HG03558 (cell line): ENCODE measurements around the gene SCN8A.

Source experiments
- ATAC-seq: cut with Tn5 transposase; IDR thresholded peaks from one replicate; pipeline ENCODE4 v1.9.1; 2021; ENCODE audit warnings: moderate number of reproducible peaks; ENCODE audit not compliant: unreplicated experiment; ENCODE audit errors: extremely low read depth

SCN8A gene

DNA sequence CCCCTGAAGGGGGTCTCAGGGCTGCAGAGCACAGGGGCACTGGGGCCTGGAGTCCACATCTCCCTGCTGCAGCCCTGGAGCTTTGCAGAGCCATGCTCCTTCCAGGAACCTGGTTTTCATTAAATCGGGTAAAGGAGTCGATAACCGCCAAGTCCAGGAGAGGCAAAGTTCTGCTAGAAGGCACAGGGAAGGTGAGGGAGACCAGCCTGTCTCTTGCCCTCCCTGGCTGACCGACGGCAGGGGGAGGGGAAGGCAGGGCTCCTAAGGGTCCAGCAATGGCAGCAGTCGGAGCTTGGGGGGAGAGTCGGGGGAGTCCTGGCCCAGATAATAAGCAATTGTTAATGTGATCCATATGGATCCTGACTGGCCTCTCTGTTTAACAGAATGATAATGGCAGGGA, 254.4 kb downstream of the SCN8A start:
- no peak for ATAC-seq

- ATAC-seq: no peak
These were observed 255.2 kb downstream of the SCN8A start for GRCh38 chr12:51846271-51846691.

GRCh38 chr12:51846911-51847642, 256.0 kb downstream of the SCN8A start:
- ATAC-seq: no peak

GRCh38 chr12:51847643-51848325, 256.8 kb downstream of the SCN8A start:
- no peak for ATAC-seq

DNA sequence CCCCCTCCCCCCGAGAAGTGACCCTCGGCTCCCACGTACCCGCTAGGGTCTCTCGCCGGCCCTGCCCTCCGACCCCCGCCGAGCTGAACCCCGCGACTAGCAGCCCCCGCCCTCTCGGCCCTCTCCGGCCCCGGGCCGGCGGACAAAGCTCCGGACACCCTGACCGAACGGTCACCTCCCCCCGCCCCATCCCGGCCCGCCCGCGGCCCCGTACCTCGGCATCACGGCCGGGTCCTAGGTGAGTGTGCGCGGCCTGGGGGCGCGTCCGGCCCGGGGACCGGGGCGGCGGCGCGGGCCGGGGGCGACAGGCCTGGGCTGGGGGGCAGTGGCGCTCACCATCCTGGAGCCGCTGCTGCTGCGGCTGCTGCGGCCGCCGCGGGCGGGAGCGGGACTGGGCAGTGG, 257.3 kb downstream of the SCN8A start, which contains the start of gene FIGNL2:
TSS of gene FIGNL2 (minus strand) at position 393 of the 402 bp plus-strand sequence. CDS start 26,305 bp downstream, outside the sequence.
- no peak for ATAC-seq

- no peak for ATAC-seq
These were observed 258.1 kb downstream of the SCN8A start for GRCh38 chr12:51848841-51849735.

- no peak for ATAC-seq
These were observed 259.3 kb downstream of the SCN8A start for GRCh38 chr12:51850081-51850964.

- no peak for ATAC-seq
These were observed 259.9 kb downstream of the SCN8A start for GRCh38 chr12:51850965-51851299.

- no peak for ATAC-seq
These were observed 260.5 kb downstream of the SCN8A start for GRCh38 chr12:51851413-51852124.

DNA sequence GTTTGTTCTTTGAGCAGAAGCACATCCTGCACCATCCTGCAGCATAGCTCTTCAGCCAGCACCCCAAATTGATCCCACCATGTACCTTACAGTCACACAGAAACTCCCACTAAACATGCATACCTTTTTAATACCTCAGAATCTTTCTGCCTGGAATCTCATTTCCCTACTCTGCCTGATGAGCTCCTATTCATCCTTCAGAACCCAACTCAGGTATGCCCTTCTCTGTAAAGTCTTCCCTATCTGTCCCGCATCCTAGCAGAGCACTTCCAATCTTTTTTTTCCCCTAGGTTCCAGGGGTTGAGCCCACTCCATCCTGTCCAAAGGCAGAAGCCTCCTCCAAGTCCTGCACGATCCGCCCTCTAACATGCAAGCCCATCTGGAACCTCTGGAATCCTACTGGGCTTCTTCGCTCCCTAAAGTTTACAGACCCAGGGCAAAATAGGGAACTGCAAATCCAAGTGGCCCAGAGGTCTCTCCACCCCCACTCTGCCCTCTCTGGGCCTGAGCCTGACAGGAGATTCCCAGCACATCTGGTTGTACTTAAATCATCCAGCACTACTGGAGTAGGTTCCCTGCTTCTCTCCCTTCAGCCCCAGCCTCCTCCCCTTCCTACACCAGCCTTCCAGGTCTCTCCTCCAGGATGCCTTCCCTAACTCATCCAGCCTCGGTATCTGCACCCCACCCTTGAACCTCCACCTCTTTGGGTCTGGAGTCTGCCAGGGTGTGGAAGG, 261.5 kb downstream of the SCN8A start:
- ATAC-seq: no peak

DNA sequence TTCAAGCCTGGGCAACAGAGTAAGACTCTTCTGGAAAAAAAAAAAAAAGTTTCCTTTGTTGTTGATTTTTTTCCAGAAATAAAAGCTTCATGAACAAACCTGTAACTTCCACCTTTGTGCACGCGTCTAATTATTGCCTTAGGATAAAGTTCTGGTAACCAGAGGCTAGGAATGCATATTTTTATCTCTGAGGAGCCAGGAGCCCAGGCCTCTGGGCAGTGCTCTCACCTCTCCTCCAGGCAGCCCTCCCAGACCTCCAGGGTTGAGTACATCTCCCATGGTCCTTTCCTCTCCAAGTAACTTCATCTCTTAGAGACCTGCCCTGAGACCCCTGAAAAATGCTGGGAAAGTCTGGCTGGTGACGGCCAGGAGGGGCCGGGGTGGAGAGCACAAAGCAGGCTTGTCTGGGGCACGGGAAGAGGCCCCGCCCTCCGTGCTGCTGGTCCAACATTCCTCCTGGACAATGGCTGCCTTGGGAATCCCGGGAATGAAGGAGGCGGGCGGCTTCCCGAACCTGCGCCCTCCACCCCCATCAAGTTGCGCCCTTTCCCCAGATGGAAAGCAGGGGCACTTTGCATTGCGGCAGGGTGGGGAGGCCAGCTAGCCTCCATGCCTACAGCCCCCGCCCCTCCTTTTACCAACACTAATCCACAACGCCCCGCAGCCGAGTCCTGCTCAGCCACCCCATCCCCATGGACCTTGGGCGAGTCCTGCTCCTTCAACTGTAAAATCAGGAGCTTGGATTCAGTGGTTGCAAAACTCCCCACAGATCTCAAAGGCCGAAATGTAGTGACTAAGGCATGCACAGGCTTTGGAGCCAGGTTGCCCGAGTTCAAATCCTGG, 264.8 kb downstream of the SCN8A start:
- no peak for ATAC-seq

- ATAC-seq: no peak
These were observed 270.0 kb downstream of the SCN8A start for GRCh38 chr12:51860986-51861385.
